GOT3 (cell line): ENCODE data around the gene MAFF.

ENCODE experiments used
- DNase-seq: peaks from one replicate; lab custom pipeline; 2025; ENCODE audit warnings: mixed read lengths; lab: John Stamatoyannopoulos, UW

The MAFF gene

GRCh38 chr22:38248280-38248679, 46.5 kb downstream of the MAFF start:
- no peak for DNase-seq

- DNase-seq, result no peak
Observed at GRCh38 chr22:38249301-38249700, 47.5 kb downstream of the MAFF start.

GRCh38 chr22:38249803-38250642, 48.2 kb downstream of the MAFF start:
- DNase-seq, result no peak

- no peak for DNase-seq
Observed at GRCh38 chr22:38250643-38251340, 49.0 kb downstream of the MAFF start.

- DNase-seq, result no peak
Observed at GRCh38 chr22:38251341-38251692, 49.5 kb downstream of the MAFF start.

- no peak for DNase-seq
Observed at GRCh38 chr22:38255697-38256096, 53.9 kb downstream of the MAFF start.

GRCh38 chr22:38257181-38257580, 55.4 kb downstream of the MAFF start:
- DNase-seq, result no peak

GRCh38 chr22:38257650-38258250, 56.0 kb downstream of the MAFF start:
- DNase-seq, result no peak

- no peak for DNase-seq
Observed at GRCh38 chr22:38258895-38259294, 57.1 kb downstream of the MAFF start.

GRCh38 chr22:38259370-38259769, 57.6 kb downstream of the MAFF start:
- DNase-seq, result no peak

- DNase-seq, result no peak
Observed at GRCh38 chr22:38260761-38261681, 59.2 kb downstream of the MAFF start.

GRCh38 chr22:38262051-38262795, 60.4 kb downstream of the MAFF start:
- DNase-seq, result no peak

- no peak for DNase-seq
Observed at GRCh38 chr22:38264322-38264843, 62.6 kb downstream of the MAFF start.
